Fibroblast of pulmonary artery (primary cell): Measurements from ENCODE around the gene MTIF3.

ENCODE experiments used
- DNase-seq: peaks from one replicate; pipeline ENCODE4 v3.0.0-alpha.2; 2010; ENCODE audit warnings: low read depth
- H3K4me3 ChIP-seq: replicated peaks from 2 replicates; pipeline ENCODE4 v1.5.1; 2011; ENCODE audit warnings: low read depth, mild to moderate bottlenecking, control low read depth, low read length, moderate library complexity
- CTCF ChIP-seq: IDR thresholded peaks from 2 replicates; pipeline ENCODE4 v1.5.1; 2011; ENCODE audit warnings: mild to moderate bottlenecking, control low read depth, low read length, inconsistent platforms; ENCODE audit errors: missing control alignments

The MTIF3 gene

DNA sequence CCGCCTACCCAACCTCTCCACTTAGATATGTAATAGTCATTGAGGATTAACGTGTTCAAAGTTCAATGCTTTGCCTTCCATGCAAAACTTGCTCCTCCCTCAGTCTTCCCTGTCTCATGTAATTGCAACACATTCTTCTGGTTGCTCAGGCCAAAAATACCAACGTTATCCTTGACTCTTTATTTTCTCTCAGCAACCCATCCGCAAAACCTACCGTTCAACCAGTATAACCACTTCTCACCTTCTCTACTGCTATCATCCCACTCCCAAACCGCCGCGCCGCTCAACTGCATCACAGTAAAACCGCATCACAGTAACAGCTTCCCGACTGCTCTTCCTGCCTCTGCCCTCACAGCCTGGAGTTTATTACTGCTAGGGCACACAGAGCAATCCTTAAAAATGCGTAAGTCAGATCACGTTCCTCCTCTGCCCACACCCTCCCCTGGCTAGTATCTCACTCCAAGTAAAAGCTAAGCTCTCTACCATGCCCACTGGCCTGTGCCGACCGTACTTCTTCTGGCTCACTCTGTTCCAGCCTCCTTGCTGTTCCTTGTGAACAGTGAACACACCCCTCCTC is 8.2 kb downstream of the MTIF3 start:
- no peak overlapping the region for H3K4me3 ChIP-seq
- no peak for TF ChIP-seq CTCF
- no peak for DNase-seq

DNA sequence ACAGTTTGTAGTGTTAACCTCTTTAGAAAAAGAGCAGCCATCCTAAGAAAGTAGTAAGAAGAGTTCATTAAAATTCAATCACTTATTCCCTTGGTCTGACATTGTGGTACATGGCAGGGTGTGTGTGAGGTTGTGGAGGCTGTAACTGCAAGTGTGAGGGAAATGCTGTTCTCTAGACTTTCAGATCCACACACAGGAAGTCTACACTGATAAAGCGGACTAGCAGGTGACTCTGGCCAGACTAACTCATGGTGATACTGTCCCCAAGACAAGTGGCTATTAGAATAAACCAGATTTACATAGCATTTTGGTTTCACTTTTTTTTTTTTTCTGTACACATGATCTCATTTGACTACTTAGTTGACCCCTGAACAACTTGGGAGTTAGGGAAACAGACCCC is 10.0 kb downstream of the MTIF3 start:
- DNase-seq, result no peak
- H3K4me3 ChIP-seq, result no peak overlapping the region
- TF ChIP-seq CTCF, result no peak

GRCh38 chr13:27437126-27437525 is 13.2 kb downstream of the MTIF3 start:
- no peak for TF ChIP-seq CTCF
- no peak overlapping the region for H3K4me3 ChIP-seq
- no peak for DNase-seq

GRCh38 chr13:27432611-27433210 is 17.7 kb downstream of the MTIF3 start:
- DNase-seq, result no peak

GRCh38 chr13:27432180-27432579 is 18.2 kb downstream of the MTIF3 start:
- no peak for DNase-seq
- no peak for TF ChIP-seq CTCF
- H3K4me3 ChIP-seq, result no peak overlapping the region

More at GRCh38 chr13:27432611-27433210, 17.7 kb downstream of the MTIF3 start:
- no peak for TF ChIP-seq CTCF
- no peak overlapping the region for H3K4me3 ChIP-seq

GRCh38 chr13:27428160-27428559 is 22.2 kb downstream of the MTIF3 start:
- DNase-seq, result no peak
- no peak for TF ChIP-seq CTCF
- H3K4me3 ChIP-seq, result no peak overlapping the region

DNA sequence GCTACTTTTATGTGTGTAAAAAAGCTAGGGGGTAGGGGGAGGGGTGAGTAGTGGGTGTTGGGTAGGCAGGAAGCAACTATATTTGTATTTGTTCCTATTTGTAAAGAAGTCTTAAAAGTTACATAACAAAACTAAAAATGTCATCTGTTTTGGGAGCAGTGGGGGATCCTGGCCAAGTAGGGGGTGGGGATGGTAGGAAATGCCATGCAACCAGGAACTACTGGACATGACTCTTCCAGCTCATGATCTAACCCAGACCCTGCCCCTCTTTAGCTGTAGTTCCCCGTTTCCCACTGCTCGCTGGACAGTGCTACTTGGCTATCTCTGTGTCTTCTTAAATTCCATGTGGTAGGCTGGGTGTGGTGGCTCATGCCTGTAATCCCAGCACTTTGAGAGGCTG is 22.7 kb downstream of the MTIF3 start:
- no peak for DNase-seq
- TF ChIP-seq CTCF, result no peak
- H3K4me3 ChIP-seq, result no peak overlapping the region
